Activated gamma-delta T cell treated with anti-CD3 and anti-CD28 coated beads, Interleukin-2, amount 50 U/mL, for 16 hours (primary cell): Measurements from ENCODE around the gene GPRIN2.
"Not testable (repeated sequence)": the region's sequence is repeated elsewhere in the genome, so short reads cannot be mapped to it uniquely, and the experiment has no call there.

Source experiments
- DNase-seq: peaks from one replicate; pipeline ENCODE4 v3.0.0-alpha.2; 2020; ENCODE audit warnings: low read depth

The GPRIN2 gene

GRCh38 chr10:46520381-46520780 lies 36.1 kb downstream of the GPRIN2 start:
- no peak for DNase-seq

GRCh38 chr10:46518028-46518725 lies 38.3 kb downstream of the GPRIN2 start:
- DNase-seq: no peak

GRCh38 chr10:46517541-46517940 lies 38.9 kb downstream of the GPRIN2 start:
- no peak for DNase-seq

- DNase-seq: no peak
These were observed 39.6 kb downstream of the GPRIN2 start for GRCh38 chr10:46516660-46517416.

- DNase-seq: no peak
These were observed 40.7 kb downstream of the GPRIN2 start for GRCh38 chr10:46515793-46516192.

- DNase-seq: no peak
These were observed 41.1 kb downstream of the GPRIN2 start for GRCh38 chr10:46515366-46515765.

GRCh38 chr10:46514899-46515298 lies 41.6 kb downstream of the GPRIN2 start:
- no peak for DNase-seq

GRCh38 chr10:46514431-46514861 lies 42.0 kb downstream of the GPRIN2 start:
- DNase-seq: no peak

GRCh38 chr10:46513333-46513732 lies 43.1 kb downstream of the GPRIN2 start:
- DNase-seq: not testable (repeated sequence)

GRCh38 chr10:46512725-46513124 lies 43.7 kb downstream of the GPRIN2 start:
- not testable (repeated sequence) for DNase-seq

GRCh38 chr10:46512002-46512401 lies 44.5 kb downstream of the GPRIN2 start:
- DNase-seq: not testable (repeated sequence)
